ENCODE results near the gene PLCL2. TPM values are rescaled to one million over a fixed set of nuclear protein-coding genes. Genes with fewer than 3 reads are reported as not detected.

The PLCL2 gene
- total and polyA plus RNA-seq, 10 of the 15 experiments (the other 5 are each of a cell fraction or from before 2014, with no cell fraction given) = 7.5 to 37.3 (median 21.7) TPM

- no peaks in the 10 kb centered on the region for H3K36me3 ChIP-seq (ENCODE audit: control insufficient read depth in 2 of 2, insufficient read depth in 2 of 2, low read length in 1 of 2)
- 61% methylated on average over 2 of the region's 2 CpGs for WGBS (ENCODE audit: insufficient coverage, insufficient replicate concordance, low lambda C conversion rate, missing lambda C conversion rate)
- no peaks in the 10 kb centered on the region for H4K20me1 ChIP-seq (ENCODE audit: control insufficient read depth, insufficient read depth)
- FAIRE-seq (no peak), ATAC-seq (no peak), DNase-seq (ENCODE audit: low read depth, low spot score) (no peak)
- ChIA-PET CTCF (no interaction called here), SMC1A (ENCODE audit: uncharacterized antibody, unreplicated experiment) (no interaction called here), RAD21 (ENCODE audit: unreplicated experiment) (interaction anchor here (1.6 kb wide), 1 partner anchor 11 kb away, joined by 3 read pairs; no protein-coding TSS in a partner anchor), POLR2A (no interaction called here)
- no peaks in the 10 kb centered on the region for H3K4me1 ChIP-seq (ENCODE audit: control insufficient read depth, insufficient read depth, low read length)
- H2AFZ ChIP-seq (ENCODE audit: control insufficient read depth, low read depth, low read length) = no peak overlapping the region
- no TSS peak for BruUV-seq (replicated peaks)
- H3K9ac ChIP-seq (ENCODE audit: control insufficient read depth, insufficient read depth, low read length) = no peak overlapping the region
- H3K9me3 ChIP-seq (replicated peaks; ENCODE audit: control insufficient read depth, insufficient read depth, low read length) = no peaks in the 10 kb centered on the region
- TF ChIP-seq ASH2L (IDR thresholded peaks at IDR 0.05; ENCODE audit: borderline replicate concordance, low read depth) (no peak), YBX1 (IDR thresholded peaks at IDR 0.05) (no peak), CHD1 (IDR thresholded peaks at IDR 0.05; ENCODE audit: low read depth, low read length) (no peak), SMAD5 (IDR thresholded peaks at IDR 0.05; ENCODE audit: low read depth) (no peak), EZH2 (IDR thresholded peaks at IDR 0.05; ENCODE audit: borderline replicate concordance, control insufficient read depth, low read depth, low read length) (no peak), ATF2 (IDR thresholded peaks at IDR 0.05; ENCODE audit: low read length) (no peak), RUNX3 (IDR thresholded peaks at IDR 0.05; ENCODE audit: low read length) (no peak), ZNF384 (IDR thresholded peaks at IDR 0.05; ENCODE audit: borderline replicate concordance, low read depth, low read length) (no peak), ATF3 (IDR thresholded peaks at IDR 0.05; ENCODE audit: borderline replicate concordance, extremely low read depth, low read depth, low read length) (no peak), BHLHE40 (IDR thresholded peaks at IDR 0.05; ENCODE audit: borderline replicate concordance in 1 of 2, low read depth in 2 of 2, low read length in 1 of 2) (no peak), SPI1 (IDR thresholded peaks at IDR 0.05; ENCODE audit: borderline replicate concordance, insufficient read depth, low read depth, low read length) (no peak), NR2C2 (IDR thresholded peaks at IDR 0.05; ENCODE audit: borderline replicate concordance, control insufficient read depth, insufficient read length, low read depth) (no peak), CREB1 (IDR thresholded peaks at IDR 0.05; ENCODE audit: low read depth) (no peak), GABPA (IDR thresholded peaks at IDR 0.05; ENCODE audit: low read depth) (no peak), EP300 (IDR thresholded peaks at IDR 0.05; ENCODE audit: borderline replicate concordance in 1 of 2, control insufficient read depth in 1 of 2, low read depth in 2 of 2, low read length in 2 of 2) (no peak), USF1 (IDR thresholded peaks at IDR 0.05; ENCODE audit: borderline replicate concordance, extremely low read length, insufficient read depth, low read depth, low read length) (no peak), NR2C1 (IDR thresholded peaks at IDR 0.05) (no peak)
- H3K27me3 ChIP-seq (replicated peaks in 1 of 2; ENCODE audit: control insufficient read depth in 2 of 2, insufficient read depth in 2 of 2, low read length in 1 of 2) = no peaks in the 10 kb centered on the region
- intact Hi-C loops (cut with micrococcal nuclease; ENCODE audit: unreplicated experiment) = no loop called here
- H3K27ac ChIP-seq (ENCODE audit: control insufficient read depth, insufficient read depth) = no peak overlapping the region
- in situ Hi-C loops (cut with MboI) = no loop called here
- no peak overlapping the region for H3K4me2 ChIP-seq (ENCODE audit: control insufficient read depth, insufficient read depth)
- H3K79me2 ChIP-seq (ENCODE audit: control insufficient read depth, insufficient read depth, low read length) = no peaks in the 10 kb centered on the region
- no peak overlapping the region for H3K4me3 ChIP-seq
These were observed 7.2 kb upstream of the PLCL2 start for GRCh38 chr3:16877505-16877904.

All from GM12878 (cell line).